MM.1S (cell line): ENCODE measurements around the gene CACNA1G.

Source experiments
- EZH2 ChIP-seq: fragments of 300-600 bp; sonication (generic); optimal IDR thresholded peaks from 2 replicates; pipeline ENCODE3; 2017; ENCODE audit warnings: low read depth, mild to moderate bottlenecking, antibody characterized with exemption, low read length, mixed read lengths
- TF ChIP-seq, protein P1 (sequence below): fragments of 300-600 bp; sonication (generic); IDR thresholded peaks from 2 replicates; pipeline ENCODE4 v1.5.1; 2016; ENCODE audit warnings: antibody characterized with exemption, low read length, mixed read lengths

DNA sequence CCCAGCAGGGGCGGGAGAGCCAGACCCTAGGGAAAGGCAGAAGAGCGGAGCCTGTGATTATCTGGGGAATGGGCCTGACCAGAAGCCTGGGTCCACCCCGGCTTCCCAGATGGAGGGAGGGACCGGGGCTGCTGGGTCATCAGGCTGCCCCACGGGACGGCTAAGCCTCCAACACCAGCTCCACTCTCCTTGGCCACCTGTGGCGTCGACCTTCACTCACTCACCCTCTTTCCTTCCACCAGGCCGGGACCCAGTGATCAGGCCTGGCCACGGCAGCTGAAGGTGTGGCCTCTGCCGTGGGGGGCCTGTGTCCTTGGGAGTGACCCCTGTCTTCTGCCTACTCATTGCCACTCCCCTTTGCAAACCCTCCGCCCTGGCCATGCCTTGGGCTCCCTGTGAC, 51.8 kb downstream of the CACNA1G start:
- no peak for TF ChIP-seq EZH2
- TF ChIP-seq, protein P1, sequence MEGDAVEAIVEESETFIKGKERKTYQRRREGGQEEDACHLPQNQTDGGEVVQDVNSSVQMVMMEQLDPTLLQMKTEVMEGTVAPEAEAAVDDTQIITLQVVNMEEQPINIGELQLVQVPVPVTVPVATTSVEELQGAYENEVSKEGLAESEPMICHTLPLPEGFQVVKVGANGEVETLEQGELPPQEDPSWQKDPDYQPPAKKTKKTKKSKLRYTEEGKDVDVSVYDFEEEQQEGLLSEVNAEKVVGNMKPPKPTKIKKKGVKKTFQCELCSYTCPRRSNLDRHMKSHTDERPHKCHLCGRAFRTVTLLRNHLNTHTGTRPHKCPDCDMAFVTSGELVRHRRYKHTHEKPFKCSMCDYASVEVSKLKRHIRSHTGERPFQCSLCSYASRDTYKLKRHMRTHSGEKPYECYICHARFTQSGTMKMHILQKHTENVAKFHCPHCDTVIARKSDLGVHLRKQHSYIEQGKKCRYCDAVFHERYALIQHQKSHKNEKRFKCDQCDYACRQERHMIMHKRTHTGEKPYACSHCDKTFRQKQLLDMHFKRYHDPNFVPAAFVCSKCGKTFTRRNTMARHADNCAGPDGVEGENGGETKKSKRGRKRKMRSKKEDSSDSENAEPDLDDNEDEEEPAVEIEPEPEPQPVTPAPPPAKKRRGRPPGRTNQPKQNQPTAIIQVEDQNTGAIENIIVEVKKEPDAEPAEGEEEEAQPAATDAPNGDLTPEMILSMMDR: no peak
